Measurements from ENCODE around the gene RNF40.

The RNF40 gene

GRCh38 chr16:30762991-30763725 lies 1.0 kb downstream of the RNF40 start:
- no peak for DNase-seq (ENCODE audit: low spot score)

GRCh38 chr16:30764086-30764485 lies 2.0 kb downstream of the RNF40 start:
- DNase-seq (ENCODE audit: low spot score) = no peak

GRCh38 chr16:30764816-30765465 lies 2.8 kb downstream of the RNF40 start:
- DNase-seq (ENCODE audit: low spot score) = no peak

GRCh38 chr16:30766206-30766932 lies 4.2 kb downstream of the RNF40 start:
- no peak for DNase-seq (ENCODE audit: low spot score)

- no peak for DNase-seq (ENCODE audit: low spot score)
Observed at GRCh38 chr16:30766933-30767284, 4.8 kb downstream of the RNF40 start.

- peak; percentile 56 for DNase-seq (ENCODE audit: low spot score)
Observed at GRCh38 chr16:30767767-30768465, 5.8 kb downstream of the RNF40 start.

GRCh38 chr16:30768583-30769181 lies 6.6 kb downstream of the RNF40 start:
- DNase-seq (ENCODE audit: low spot score) = no peak

- DNase-seq (ENCODE audit: low spot score) = no peak
Observed at GRCh38 chr16:30769379-30770089, 7.4 kb downstream of the RNF40 start.

DNA sequence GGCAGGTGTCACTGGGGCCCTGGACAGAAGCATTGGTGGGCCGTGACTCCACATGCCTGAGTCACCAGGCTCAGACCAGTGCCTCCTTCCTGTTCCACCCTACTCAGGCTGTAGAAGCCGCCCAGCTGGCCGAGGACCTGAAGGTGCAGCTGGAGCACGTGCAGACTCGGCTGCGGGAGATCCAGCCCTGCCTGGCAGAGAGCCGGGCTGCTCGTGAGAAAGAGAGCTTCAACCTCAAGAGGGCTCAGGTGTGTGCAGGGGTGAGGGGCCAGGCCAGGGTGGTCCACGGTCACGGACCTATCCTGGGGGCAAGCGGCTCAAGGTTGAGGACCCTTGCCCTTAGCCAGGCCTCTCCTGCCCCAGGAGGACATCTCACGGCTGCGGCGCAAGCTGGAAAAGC lies 9.6 kb downstream of the RNF40 start:
- no peak for DNase-seq (ENCODE audit: low spot score)

- no peak for DNase-seq (ENCODE audit: low spot score)
Observed at GRCh38 chr16:30773826-30774225, 11.7 kb downstream of the RNF40 start.

DNA sequence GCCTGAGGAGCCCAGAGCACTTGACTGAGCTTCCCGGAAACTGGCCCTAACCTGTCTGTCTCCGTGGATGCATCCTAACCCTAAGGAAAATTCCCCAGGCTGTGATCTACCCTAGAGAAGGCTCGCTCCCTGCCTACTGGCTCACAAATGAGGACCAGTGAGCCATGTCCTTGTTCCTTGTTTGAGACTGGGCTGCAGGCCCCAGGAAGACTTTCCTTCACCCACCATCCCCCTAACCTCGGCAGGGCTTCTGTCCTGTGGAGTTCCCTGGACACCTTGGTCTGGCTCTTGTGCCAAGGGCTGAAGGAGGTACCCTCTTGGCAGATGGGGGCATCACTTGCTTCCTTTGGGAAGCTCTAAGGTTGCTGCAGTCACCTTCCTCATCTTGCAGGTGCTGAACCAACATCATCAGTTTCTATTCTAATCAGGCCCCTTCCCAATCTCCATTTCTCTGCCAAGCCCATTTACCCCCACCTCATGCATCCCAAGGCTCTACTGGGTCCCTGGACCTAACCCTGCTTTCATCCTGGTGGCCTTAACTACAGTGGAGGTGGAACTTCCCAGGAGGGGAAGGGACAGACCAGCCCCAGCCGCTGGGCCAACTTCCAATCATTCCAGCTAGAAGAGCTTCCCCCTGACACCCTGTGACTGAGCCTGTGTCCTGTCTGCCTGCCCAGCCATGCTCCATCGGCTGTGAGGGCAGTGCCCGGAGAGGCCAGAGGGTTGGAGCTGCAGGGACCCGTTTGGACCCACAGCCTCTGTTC lies 12.4 kb downstream of the RNF40 start:
- no peak for DNase-seq (ENCODE audit: low spot score)

GRCh38 chr16:30775131-30775391 lies 12.9 kb downstream of the RNF40 start:
- DNase-seq (ENCODE audit: low spot score) = no peak

DNA sequence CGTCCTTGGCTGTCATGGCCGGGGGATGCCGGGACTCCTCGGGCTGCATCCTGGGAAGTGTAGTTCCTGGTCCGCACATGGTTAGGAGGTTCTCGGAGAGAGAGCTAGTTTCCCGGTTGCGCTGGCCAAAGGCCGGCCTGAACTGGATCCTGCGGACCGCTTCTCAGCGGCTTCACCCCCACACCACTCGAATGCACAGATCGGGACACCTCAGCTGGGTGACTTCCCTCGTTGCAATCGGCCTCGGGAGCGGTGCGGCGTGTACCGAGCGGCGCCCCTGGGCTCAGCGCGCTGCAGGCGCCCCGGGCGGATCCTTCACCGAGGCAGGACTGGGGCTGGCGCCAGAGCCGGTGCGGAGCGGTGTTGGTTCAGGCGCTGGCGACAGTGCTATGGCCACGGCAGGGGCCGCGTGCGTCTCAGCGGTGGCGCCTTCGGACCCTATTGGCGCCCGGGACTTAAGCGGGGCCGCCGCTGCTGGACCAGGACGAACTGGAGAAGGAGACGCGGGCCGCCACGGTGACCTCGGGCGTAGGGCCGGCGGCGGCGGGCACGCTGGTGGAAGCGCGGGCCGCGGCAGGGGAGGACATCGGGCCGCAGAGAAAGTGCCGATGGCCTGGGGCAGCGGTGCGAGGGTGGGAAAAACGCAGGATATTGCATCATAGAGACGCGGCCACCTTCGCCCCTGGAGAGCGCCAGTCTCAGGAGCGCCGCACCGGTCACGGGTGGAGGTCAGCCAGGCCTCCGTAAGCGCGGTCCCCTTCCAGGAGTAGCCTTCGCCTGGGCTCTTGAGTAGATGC lies 13.5 kb downstream of the RNF40 start:
- peak; percentile 43 for DNase-seq (ENCODE audit: low spot score)

DNA sequence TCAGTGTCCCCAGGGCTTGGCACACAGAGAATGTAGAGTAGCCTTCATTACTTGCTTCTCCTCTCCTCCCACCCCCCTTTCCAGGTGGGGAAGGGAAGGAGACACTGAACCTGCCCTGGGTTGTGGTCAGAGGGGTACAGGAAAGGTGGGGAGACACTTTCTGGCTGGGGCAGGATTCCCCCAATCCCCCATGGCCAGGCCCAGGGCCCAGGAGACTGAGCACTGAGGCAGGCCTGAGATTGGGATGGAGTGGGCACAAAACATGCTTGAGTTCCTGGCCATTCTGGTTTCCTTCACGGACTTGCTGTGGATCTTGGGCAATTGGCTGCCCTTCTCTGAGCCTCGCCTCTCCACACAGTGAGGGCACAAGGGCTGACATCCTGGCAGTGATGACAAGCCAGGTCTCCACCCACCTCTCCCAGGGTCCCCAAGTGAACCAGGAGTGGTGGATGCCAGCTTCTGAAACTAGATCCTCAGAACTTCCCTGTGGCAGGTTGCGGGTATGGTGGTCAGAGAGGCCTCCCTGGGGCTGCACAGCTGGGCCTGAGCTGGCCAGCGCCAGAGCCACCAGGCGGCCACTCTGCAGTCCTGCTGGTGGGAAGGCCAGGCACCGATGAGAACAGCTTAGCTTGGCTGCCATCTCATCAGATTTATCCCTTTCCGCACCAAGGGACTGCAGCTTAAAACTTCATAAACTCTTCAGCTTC lies 15.6 kb downstream of the RNF40 start:
- no peak for DNase-seq (ENCODE audit: low spot score)

DNA sequence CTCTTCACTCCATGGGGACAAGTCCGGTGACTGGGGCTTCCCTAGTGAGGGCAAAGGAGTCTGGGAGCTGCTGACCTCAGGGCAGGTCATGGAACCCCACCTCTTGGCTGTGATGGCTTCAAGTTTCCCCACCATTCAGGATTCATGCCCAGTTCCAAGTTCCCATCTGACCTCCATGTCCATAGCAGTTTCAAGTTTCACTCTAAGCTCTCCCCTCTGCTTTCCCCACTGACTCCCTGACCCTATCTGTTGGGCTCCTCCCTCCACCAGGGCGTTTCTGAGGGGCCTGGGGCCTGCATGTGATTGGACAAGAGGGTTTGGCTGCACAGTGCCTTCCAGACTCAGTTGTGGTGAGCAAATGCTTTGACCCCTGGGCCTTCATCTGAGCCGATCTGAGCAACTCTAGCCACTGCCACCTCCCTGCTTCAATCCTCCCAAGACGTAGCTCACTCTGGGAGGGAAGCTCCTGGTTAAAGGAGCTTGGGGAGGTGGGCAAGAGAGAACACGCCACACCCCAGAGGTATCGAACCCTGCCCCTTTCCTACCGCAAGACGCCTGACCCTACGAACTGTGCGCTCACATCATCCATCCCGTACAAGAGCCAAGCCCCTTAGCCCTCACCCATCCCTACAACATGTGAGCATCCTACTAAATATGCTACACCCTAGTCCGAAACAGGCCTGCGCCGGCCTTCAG lies 16.6 kb downstream of the RNF40 start:
- no peak for DNase-seq (ENCODE audit: low spot score)

DNA sequence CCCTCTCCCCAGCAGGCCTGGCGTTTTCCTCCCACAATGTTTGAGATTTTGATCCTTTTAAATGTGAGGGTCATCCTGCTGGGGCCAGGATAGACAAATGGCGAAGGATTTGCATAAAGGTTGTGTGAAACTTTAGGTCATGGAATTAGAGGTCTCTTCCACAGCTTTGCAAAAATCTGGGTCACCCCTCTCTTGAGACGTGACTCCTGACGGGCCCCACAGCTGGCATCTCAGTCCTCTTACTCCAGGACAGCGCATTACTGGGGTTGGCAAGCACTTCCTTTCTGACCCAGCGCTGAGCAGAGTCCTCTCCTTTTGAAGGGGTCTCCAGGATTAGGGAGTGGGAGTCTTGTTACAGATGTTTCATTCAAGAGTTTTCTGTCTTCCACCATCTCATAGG lies 17.5 kb downstream of the RNF40 start:
- no peak for DNase-seq (ENCODE audit: low spot score)

GRCh38 chr16:30780021-30780420 lies 17.9 kb downstream of the RNF40 start:
- no peak for DNase-seq (ENCODE audit: low spot score)

DNA sequence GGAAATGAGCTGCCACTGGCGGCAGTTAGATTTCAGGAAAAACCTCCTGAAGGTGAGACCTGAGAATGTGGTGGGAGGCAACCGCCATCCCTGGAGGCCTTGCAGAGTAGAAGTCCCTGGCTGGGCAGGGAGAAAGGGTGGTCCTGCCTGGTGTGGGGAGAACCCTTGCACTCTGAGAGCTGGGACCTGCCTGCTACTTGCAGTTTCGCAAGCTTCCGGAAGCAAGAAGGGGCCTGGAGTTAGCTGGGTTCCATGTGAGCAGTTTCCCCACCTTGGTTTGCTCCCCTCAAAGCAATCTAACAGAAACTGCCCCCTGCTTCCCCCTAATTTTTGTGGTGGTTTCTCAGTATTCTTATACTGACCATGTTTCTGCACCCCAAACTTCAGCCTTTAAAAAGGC lies 18.4 kb downstream of the RNF40 start:
- DNase-seq (ENCODE audit: low spot score) = no peak

Data from CD4-positive, alpha-beta T cell treated with Interleukin-2 at 100 ng/mL for 4 hours (primary cell).